Small intestine (tissue), 7 donors: ENCODE measurements around the gene MS4A15. TPM values are rescaled to one million over a fixed set of nuclear protein-coding genes. Genes with fewer than 3 reads are reported as not detected.

ENCODE experiments used
- DNase-seq, 2 donors: peaks; one replicate each; pipeline versions ENCODE4 v3.0.0 to v3.0.0-alpha.2; 2013
- FAIRE-seq: peaks from 2 replicates; lab custom pipeline; 2012; peaks lifted over from hg19 to GRCh38; lab: Jason Lieb, UNC
- H3K27ac ChIP-seq, 3 donors: one replicate each; pipeline ENCODE4 v1.5.1; 2013; ENCODE audit warnings: low read length in 2 of 3, mild to moderate bottlenecking in 2 of 3, control low read depth in 1 of 3, inconsistent platforms in 1 of 3, low read depth in 1 of 3, moderate library complexity in 1 of 3
- H3K27me3 ChIP-seq, 3 donors: one replicate each; pipeline ENCODE4 v1.6.1; 2013; ENCODE audit warnings: low read length in 3 of 3, inconsistent platforms in 1 of 3; ENCODE audit not compliant: control insufficient read depth in 3 of 3, insufficient read depth in 3 of 3
- H3K36me3 ChIP-seq, 3 donors: one replicate each; pipeline ENCODE4 v1.6.1; 2013; ENCODE audit warnings: low read length in 3 of 3, inconsistent platforms in 1 of 3, low read depth in 1 of 3, mild to moderate bottlenecking in 1 of 3, moderate library complexity in 1 of 3; ENCODE audit not compliant: control insufficient read depth in 3 of 3, insufficient read depth in 2 of 3
- H3K4me1 ChIP-seq, 3 donors: one replicate each; pipeline ENCODE4 v1.6.1; 2013; ENCODE audit warnings: low read length in 2 of 3, inconsistent platforms in 1 of 3, low read depth in 1 of 3, mild to moderate bottlenecking in 1 of 3, moderate library complexity in 1 of 3; ENCODE audit not compliant: control insufficient read depth in 3 of 3, insufficient read depth in 2 of 3
- H3K4me3 ChIP-seq, 3 donors: one replicate each; pipeline ENCODE4 v1.5.1; 2013; ENCODE audit warnings: low read length in 3 of 3, control low read depth in 1 of 3, inconsistent platforms in 1 of 3, low read depth in 1 of 3, mild to moderate bottlenecking in 1 of 3, moderate library complexity in 1 of 3
- H3K9me3 ChIP-seq, 2 donors: one replicate each; pipeline ENCODE4 v1.6.1; 2013; ENCODE audit warnings: low read depth in 1 of 2, low read length in 1 of 2; ENCODE audit not compliant: control insufficient read depth in 2 of 2, insufficient read depth in 1 of 2
- WGBS, 3 donors: extraction: QIAGEN DNeasy Blood & Tissue Kit; methylation state at CpG; one replicate each; pipeline ENCODE4 v1.1.7; 2013; 5-methylcytosine and 5-hydroxymethylcytosine counted together
- polyA plus RNA-seq, 4 donors: library from polyadenylated mRNA; stranded (reverse) in 3 of 4; unstranded in 1 of 4; fragments of 200-250 nt in 3 of 4; fragments of 120-200 nt in 1 of 4; gene quantifications; one replicate each; pipeline versions ENCODE4 v1.2.1 to v1.2.3, GENCODE V29; 2013
- donor health status: healthy with polysubstance abuse.
- donor health status: control.
- donor health status: control.
- donor health status: Bipolar disorder and iron deficiency.
- donor health status: healthy.

Gene MS4A15
- polyA plus RNA-seq, 4 donors = 0.09 to 7.6 (median 5.1) TPM; not detected in 1

- 95 to 96% (median 96%) methylated on average over 3 of the region's 3 CpGs for WGBS, 3 donors
- no peaks in the 10 kb centered on the region for H3K9me3 ChIP-seq
- no peaks in the 10 kb centered on the region for H3K4me1 ChIP-seq
- FAIRE-seq (no peak), DNase-seq (no peak)
- H3K27ac ChIP-seq = no peak overlapping the region
- peaks cover 0 to 2% (median 0%) of the 10 kb centered on the region in 3 donors for H3K27me3 ChIP-seq
- H3K36me3 ChIP-seq = peaks cover 0 to 8% (median 0%) of the 10 kb centered on the region in 3 donors
- no peak overlapping the region for H3K4me3 ChIP-seq
Measured at GRCh38 chr11:60798631-60799030, 42.0 kb downstream of the MS4A15 start.

DNA sequence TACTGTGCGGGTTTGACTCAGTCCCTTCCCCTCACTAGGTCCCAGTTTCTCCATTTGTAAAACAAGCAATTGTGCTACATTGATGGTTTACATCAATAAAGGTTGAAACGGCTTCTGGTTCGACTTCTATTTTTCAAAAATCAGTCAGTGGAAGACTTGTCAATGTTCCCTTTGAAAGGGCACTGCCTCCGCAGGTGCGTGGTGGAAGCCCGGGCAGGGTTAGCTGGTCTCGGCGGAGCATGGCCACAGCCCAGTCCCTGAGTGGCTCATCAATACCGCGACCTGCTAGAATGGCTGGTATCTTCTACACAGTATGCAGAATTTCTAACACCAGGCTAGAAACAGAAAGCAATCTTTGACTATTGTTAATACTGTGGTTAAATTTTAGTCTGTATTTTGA is 44.5 kb downstream of the MS4A15 start:
- H3K27ac ChIP-seq = no peak overlapping the region
- DNase-seq = no peak
- no peak overlapping the region for H3K4me3 ChIP-seq
- no peaks in the 10 kb centered on the region for H3K9me3 ChIP-seq
- H3K36me3 ChIP-seq = peaks cover 0 to 3% (median 0%) of the 10 kb centered on the region in 3 donors
- WGBS, 3 donors = 87 to 93% (median 92%) methylated on average over 10 of the region's 10 CpGs
- peaks cover 0 to 2% (median 0%) of the 10 kb centered on the region in 3 donors for H3K27me3 ChIP-seq
- no peaks in the 10 kb centered on the region for H3K4me1 ChIP-seq
- FAIRE-seq = no peak

DNA sequence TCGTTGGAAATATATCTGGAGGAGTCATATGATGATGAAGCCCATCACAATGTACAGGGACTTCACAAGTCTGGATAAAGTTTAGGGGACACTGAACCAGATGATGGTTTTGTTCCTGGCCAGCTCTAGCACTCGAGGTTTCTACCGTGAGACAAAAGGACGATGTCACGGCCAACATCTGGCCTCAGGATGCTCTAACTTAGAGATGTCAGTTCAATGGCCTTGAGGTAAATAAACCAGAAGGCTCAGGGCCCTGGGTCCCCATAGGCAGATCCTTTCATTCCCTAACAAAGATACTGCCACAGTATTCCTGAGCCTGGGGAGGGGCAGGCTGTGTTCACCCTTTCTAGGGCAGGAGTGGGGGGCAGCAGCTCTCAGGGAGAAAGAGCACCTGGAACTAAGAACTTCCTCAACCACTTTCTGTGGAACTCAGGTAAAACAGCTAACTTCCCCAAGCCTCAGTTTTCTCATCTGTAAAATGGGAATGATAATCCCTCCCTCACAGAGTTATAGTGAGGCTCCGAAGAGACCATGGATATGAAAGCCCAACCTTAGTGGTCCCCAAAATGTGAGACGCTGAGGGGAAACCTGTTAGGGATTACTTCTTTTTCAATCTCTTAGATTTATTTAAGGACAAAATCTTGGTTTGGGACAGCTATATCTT is 46.7 kb downstream of the MS4A15 start:
- 77 to 92% (median 82%) methylated on average over 7 of the region's 7 CpGs for WGBS, 3 donors
- Histone ChIP-seq H3K36me3 (no peaks in the 10 kb centered on the region), H3K9me3 (no peaks in the 10 kb centered on the region), H3K27ac (no peak overlapping the region), H3K27me3 (peaks cover 0 to 2% (median 0%) of the 10 kb centered on the region in 3 donors), H3K4me3 (no peak overlapping the region), H3K4me1 (no peaks in the 10 kb centered on the region)
- no peak for DNase-seq
- FAIRE-seq = no peak

GRCh38 chr11:60809249-60809648 is 52.6 kb downstream of the MS4A15 start:
- Histone ChIP-seq H3K9me3 (no peaks in the 10 kb centered on the region), H3K4me3 (no peak overlapping the region), H3K36me3 (no peaks in the 10 kb centered on the region), H3K27me3 (no peaks in the 10 kb centered on the region), H3K4me1 (peaks cover 0 to 7% (median 4%) of the 10 kb centered on the region in 3 donors), H3K27ac (no peak overlapping the region)
- DNase-seq = no peak
- 57 to 69% (median 60%) methylated on average over 3 of the region's 3 CpGs for WGBS, 3 donors
- FAIRE-seq = no peak

GRCh38 chr11:60809691-60810090 is 53.0 kb downstream of the MS4A15 start:
- Histone ChIP-seq H3K9me3 (no peaks in the 10 kb centered on the region), H3K36me3 (no peaks in the 10 kb centered on the region), H3K27me3 (no peaks in the 10 kb centered on the region), H3K4me3 (no peak overlapping the region), H3K4me1 (peaks cover 0 to 7% (median 4%) of the 10 kb centered on the region in 3 donors), H3K27ac (no peak overlapping the region)
- 87 to 91% (median 88%) methylated on average over 11 of the region's 11 CpGs for WGBS, 3 donors
- FAIRE-seq = no peak
- DNase-seq = no peak

DNA sequence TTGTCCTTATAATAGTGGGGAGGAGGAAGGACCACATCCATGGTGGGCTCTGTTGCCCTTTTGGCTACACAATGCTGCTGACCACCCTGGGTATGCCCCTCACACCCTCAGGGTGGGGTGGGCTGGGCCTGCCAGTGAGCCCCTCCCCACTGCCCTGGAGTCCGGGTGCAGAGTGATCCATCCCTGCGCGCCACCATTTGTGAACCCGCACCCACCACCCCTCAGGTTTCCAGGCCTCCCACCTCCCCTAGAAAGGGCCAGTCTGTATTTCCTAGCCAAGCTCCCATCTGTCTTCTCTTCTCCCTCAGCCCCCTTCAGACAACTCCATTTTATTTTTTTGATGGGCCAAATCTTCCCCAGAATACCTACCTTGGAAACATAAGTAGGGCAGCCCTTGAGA is 53.5 kb downstream of the MS4A15 start:
- no peak overlapping the region for H3K27ac ChIP-seq
- WGBS, 3 donors = 90 to 95% (median 94%) methylated on average over 4 of the region's 4 CpGs
- H3K4me3 ChIP-seq = no peak overlapping the region
- FAIRE-seq (no peak), DNase-seq (no peak)
- no peaks in the 10 kb centered on the region for H3K27me3 ChIP-seq
- no peaks in the 10 kb centered on the region for H3K36me3 ChIP-seq
- peaks cover 0 to 7% (median 4%) of the 10 kb centered on the region in 3 donors for H3K4me1 ChIP-seq
- H3K9me3 ChIP-seq = no peaks in the 10 kb centered on the region

DNA sequence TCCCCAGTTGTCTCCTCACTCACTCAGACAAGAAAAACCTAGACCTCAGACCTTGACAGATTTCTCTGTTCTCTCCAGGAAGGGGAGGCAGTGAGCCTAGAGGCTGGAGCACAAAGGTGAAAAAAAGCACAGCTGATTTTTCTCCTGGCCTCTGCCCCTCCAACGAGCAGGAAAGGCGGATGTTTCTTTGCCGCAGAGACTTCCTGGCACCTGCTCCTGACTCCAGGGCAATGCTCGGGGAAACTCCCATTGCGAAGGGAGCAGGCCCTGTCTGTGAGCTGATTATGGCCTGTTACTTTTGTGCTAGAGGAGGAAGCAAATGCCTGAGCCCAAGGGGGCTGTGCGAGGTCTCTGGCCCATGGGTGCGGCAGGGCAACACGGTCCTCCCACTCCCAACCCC is 53.9 kb downstream of the MS4A15 start:
- Histone ChIP-seq H3K4me3 (no peak overlapping the region), H3K9me3 (no peaks in the 10 kb centered on the region), H3K4me1 (peaks cover 0 to 7% (median 4%) of the 10 kb centered on the region in 3 donors), H3K27me3 (no peaks in the 10 kb centered on the region), H3K27ac (peak overlapping the region in 1 of 3 donors; percentile 12), H3K36me3 (no peaks in the 10 kb centered on the region)
- DNase-seq (peak; percentile 52 to 74), FAIRE-seq (no peak)
- WGBS, 3 donors = 6 to 22% (median 19%) methylated on average over 8 of the region's 8 CpGs

GRCh38 chr11:60813324-60813723 is 56.7 kb downstream of the MS4A15 start:
- no peaks in the 10 kb centered on the region for H3K27me3 ChIP-seq
- DNase-seq (no peak), FAIRE-seq (no peak)
- H3K27ac ChIP-seq = no peak overlapping the region
- H3K4me3 ChIP-seq = no peak overlapping the region
- H3K36me3 ChIP-seq = no peaks in the 10 kb centered on the region
- H3K9me3 ChIP-seq = peaks cover 0 to 13% of the 10 kb centered on the region in 2 donors
- WGBS, 3 donors = 86 to 95% (median 89%) methylated on average over 1 of the region's 1 CpG
- peaks cover 0 to 7% (median 4%) of the 10 kb centered on the region in 3 donors for H3K4me1 ChIP-seq
